HG03095 (cell line): ENCODE data around the gene USP3.

Source experiments
- ATAC-seq: cut with Tn5 transposase; IDR thresholded peaks from one replicate; pipeline ENCODE4 v1.9.1; 2021; ENCODE audit warnings: moderate library complexity; ENCODE audit not compliant: unreplicated experiment

The USP3 gene

GRCh38 chr15:63504247-63504978, at the start of gene USP3:
TSS of gene USP3 (plus strand) at chr15:63504593. CDS start at chr15:63504740, 147 bp downstream.
- ATAC-seq: peak; percentile 36

GRCh38 chr15:63456258-63456657, 48.1 kb upstream of the USP3 start:
- ATAC-seq: no peak

GRCh38 chr15:63457379-63457778, 47.0 kb upstream of the USP3 start:
- no peak for ATAC-seq

- ATAC-seq: no peak
Measured at GRCh38 chr15:63458026-63458425, 46.4 kb upstream of the USP3 start.

GRCh38 chr15:63458794-63459395, 45.5 kb upstream of the USP3 start:
- ATAC-seq: no peak

GRCh38 chr15:63460210-63461155, 43.9 kb upstream of the USP3 start:
- ATAC-seq: no peak

GRCh38 chr15:63461230-63461985, 43.0 kb upstream of the USP3 start:
- ATAC-seq: no peak

GRCh38 chr15:63462088-63462487, 42.3 kb upstream of the USP3 start:
- ATAC-seq: no peak

GRCh38 chr15:63463036-63463435, 41.4 kb upstream of the USP3 start:
- no peak for ATAC-seq

- ATAC-seq: no peak
Measured at GRCh38 chr15:63463793-63464192, 40.6 kb upstream of the USP3 start.

GRCh38 chr15:63465104-63465503, 39.3 kb upstream of the USP3 start:
- no peak for ATAC-seq

GRCh38 chr15:63466378-63467192, 37.8 kb upstream of the USP3 start:
- ATAC-seq: no peak

GRCh38 chr15:63469190-63469589, 35.2 kb upstream of the USP3 start:
- ATAC-seq: no peak

GRCh38 chr15:63469984-63470383, 34.4 kb upstream of the USP3 start:
- no peak for ATAC-seq

GRCh38 chr15:63473007-63473748, 31.2 kb upstream of the USP3 start:
- ATAC-seq: no peak

GRCh38 chr15:63473749-63473998, 30.7 kb upstream of the USP3 start:
- ATAC-seq: no peak

- ATAC-seq: peak; percentile 42
Measured at GRCh38 chr15:63473999-63474809, 30.2 kb upstream of the USP3 start.

GRCh38 chr15:63474810-63475316, 29.5 kb upstream of the USP3 start:
- peak; percentile 61 for ATAC-seq

GRCh38 chr15:63475707-63476106, 28.7 kb upstream of the USP3 start:
- ATAC-seq: no peak
